Erythroblast (primary cell): ENCODE results near the gene WDR5.

Experiments
- GATA1 ChIP-seq: IDR thresholded peaks from 2 replicates; pipeline ENCODE4 v1.6.1; 2011; ENCODE audit warnings: low read depth, mild to moderate bottlenecking, control low read depth, low read length, moderate library complexity
- POLR2A ChIP-seq: IDR thresholded peaks from 2 replicates; pipeline ENCODE4 v1.6.1; 2011; ENCODE audit warnings: mild to moderate bottlenecking, low read length

GRCh38 chr9:134167530-134167931 lies 31.6 kb downstream of the WDR5 start:
- TF ChIP-seq POLR2A (no peak), GATA1 (no peak)
